ENCODE results near the gene CUBN.

- TF ChIP-seq YY1 (IDR thresholded peaks at IDR 0.05; ENCODE audit: insufficient read depth, insufficient read length) (no peak), SUZ12 (IDR thresholded peaks at IDR 0.05; ENCODE audit: extremely low read depth, insufficient read depth, insufficient read length) (no peak)
Measured at GRCh38 chr10:17113346-17113745, 16.3 kb downstream of the CUBN start.

Measured in NT2/D1 (cell line).